H1 (cell line): ENCODE measurements around the gene FBXO2. TPM values are rescaled to one million over a fixed set of nuclear protein-coding genes. Genes with fewer than 3 reads are reported as not detected.

ENCODE experiments used
- EGR1 ChIP-seq: IDR thresholded peaks from 2 replicates; pipeline ENCODE4 v1.6.1; 2011; ENCODE audit warnings: low read depth, low read length, borderline replicate concordance
- KDM1A ChIP-seq: fragments of 200-600, 300-600 bp; sonication (generic); IDR thresholded peaks from 2 replicates; pipeline ENCODE4 v1.7.1; 2016; ENCODE audit warnings: mild to moderate bottlenecking, low read length, borderline replicate concordance
- MAX ChIP-seq: IDR thresholded peaks from 2 replicates; pipeline ENCODE4 v1.6.1; 2012; ENCODE audit warnings: inconsistent platforms
- RAD21 ChIP-seq, 2 experiments: IDR thresholded peaks in 1 of 2; conservative IDR thresholded peaks in 1 of 2; 2 replicates each; pipeline ENCODE4 v1.6.1; 2011; ENCODE audit warnings: low read depth in 2 of 2, low read length in 2 of 2, improper control_type of control experiment in 1 of 2, inconsistent platforms in 1 of 2, mild to moderate bottlenecking in 1 of 2, moderate library complexity in 1 of 2
- TAF7 ChIP-seq: optimal IDR thresholded peaks from 2 replicates; pipeline ENCODE3; 2011; ENCODE audit warnings: low read depth, mild to moderate bottlenecking, inconsistent platforms, low read length, moderate library complexity, borderline replicate concordance
- TEAD4 ChIP-seq: IDR thresholded peaks from 2 replicates; pipeline ENCODE4 v1.6.1; 2012; ENCODE audit warnings: low read depth, low read length, inconsistent platforms, mixed read lengths
- polyA plus RNA-seq, 7 experiments: library from polyadenylated mRNA; depleted of rRNA in 3 of 7; stranded (reverse) in 5 of 7; unstranded in 2 of 7; fragments of >200 nt in 5 of 7; fragments of 200-250 nt in 2 of 7; gene quantifications; 1 replicate in 5 of 7; 2 replicates in 1 of 7; 4 replicates in 1 of 7; pipeline versions ENCODE4 v1.2.1 to v1.2.3, GENCODE V29; 2011 to 2013; ENCODE audit warnings: missing spikeins in 2 of 7, mixed read lengths in 2 of 7
- total RNA-seq: library from RNA; stranded (reverse); fragmentation: NEBNext Ultra II Directional; extraction: Animal tissue kit (Norgen Biotek cat#: 25700); gene quantifications from 2 replicates; pipeline ENCODE4 v1.2.1, GENCODE V29; 2021
- TF ChIP-seq, protein P1 (sequence below): fragments of 300-600 bp; sonication (generic); IDR thresholded peaks from 2 replicates; pipeline ENCODE4 v1.7.1; 2012; ENCODE audit warnings: low read length, moderate library complexity, mild to moderate bottlenecking, inconsistent platforms; ENCODE audit not compliant: insufficient replicate concordance

Gene FBXO2
- total and polyA plus RNA-seq, 2 of the 8 experiments (the other 6 are each of a cell fraction or from before 2014, with no cell fraction given), result 51.3 to 57.9 TPM

GRCh38 chr1:11622398-11622797 lies 31.8 kb downstream of the FBXO2 start (continued):
- TF ChIP-seq, protein P1, sequence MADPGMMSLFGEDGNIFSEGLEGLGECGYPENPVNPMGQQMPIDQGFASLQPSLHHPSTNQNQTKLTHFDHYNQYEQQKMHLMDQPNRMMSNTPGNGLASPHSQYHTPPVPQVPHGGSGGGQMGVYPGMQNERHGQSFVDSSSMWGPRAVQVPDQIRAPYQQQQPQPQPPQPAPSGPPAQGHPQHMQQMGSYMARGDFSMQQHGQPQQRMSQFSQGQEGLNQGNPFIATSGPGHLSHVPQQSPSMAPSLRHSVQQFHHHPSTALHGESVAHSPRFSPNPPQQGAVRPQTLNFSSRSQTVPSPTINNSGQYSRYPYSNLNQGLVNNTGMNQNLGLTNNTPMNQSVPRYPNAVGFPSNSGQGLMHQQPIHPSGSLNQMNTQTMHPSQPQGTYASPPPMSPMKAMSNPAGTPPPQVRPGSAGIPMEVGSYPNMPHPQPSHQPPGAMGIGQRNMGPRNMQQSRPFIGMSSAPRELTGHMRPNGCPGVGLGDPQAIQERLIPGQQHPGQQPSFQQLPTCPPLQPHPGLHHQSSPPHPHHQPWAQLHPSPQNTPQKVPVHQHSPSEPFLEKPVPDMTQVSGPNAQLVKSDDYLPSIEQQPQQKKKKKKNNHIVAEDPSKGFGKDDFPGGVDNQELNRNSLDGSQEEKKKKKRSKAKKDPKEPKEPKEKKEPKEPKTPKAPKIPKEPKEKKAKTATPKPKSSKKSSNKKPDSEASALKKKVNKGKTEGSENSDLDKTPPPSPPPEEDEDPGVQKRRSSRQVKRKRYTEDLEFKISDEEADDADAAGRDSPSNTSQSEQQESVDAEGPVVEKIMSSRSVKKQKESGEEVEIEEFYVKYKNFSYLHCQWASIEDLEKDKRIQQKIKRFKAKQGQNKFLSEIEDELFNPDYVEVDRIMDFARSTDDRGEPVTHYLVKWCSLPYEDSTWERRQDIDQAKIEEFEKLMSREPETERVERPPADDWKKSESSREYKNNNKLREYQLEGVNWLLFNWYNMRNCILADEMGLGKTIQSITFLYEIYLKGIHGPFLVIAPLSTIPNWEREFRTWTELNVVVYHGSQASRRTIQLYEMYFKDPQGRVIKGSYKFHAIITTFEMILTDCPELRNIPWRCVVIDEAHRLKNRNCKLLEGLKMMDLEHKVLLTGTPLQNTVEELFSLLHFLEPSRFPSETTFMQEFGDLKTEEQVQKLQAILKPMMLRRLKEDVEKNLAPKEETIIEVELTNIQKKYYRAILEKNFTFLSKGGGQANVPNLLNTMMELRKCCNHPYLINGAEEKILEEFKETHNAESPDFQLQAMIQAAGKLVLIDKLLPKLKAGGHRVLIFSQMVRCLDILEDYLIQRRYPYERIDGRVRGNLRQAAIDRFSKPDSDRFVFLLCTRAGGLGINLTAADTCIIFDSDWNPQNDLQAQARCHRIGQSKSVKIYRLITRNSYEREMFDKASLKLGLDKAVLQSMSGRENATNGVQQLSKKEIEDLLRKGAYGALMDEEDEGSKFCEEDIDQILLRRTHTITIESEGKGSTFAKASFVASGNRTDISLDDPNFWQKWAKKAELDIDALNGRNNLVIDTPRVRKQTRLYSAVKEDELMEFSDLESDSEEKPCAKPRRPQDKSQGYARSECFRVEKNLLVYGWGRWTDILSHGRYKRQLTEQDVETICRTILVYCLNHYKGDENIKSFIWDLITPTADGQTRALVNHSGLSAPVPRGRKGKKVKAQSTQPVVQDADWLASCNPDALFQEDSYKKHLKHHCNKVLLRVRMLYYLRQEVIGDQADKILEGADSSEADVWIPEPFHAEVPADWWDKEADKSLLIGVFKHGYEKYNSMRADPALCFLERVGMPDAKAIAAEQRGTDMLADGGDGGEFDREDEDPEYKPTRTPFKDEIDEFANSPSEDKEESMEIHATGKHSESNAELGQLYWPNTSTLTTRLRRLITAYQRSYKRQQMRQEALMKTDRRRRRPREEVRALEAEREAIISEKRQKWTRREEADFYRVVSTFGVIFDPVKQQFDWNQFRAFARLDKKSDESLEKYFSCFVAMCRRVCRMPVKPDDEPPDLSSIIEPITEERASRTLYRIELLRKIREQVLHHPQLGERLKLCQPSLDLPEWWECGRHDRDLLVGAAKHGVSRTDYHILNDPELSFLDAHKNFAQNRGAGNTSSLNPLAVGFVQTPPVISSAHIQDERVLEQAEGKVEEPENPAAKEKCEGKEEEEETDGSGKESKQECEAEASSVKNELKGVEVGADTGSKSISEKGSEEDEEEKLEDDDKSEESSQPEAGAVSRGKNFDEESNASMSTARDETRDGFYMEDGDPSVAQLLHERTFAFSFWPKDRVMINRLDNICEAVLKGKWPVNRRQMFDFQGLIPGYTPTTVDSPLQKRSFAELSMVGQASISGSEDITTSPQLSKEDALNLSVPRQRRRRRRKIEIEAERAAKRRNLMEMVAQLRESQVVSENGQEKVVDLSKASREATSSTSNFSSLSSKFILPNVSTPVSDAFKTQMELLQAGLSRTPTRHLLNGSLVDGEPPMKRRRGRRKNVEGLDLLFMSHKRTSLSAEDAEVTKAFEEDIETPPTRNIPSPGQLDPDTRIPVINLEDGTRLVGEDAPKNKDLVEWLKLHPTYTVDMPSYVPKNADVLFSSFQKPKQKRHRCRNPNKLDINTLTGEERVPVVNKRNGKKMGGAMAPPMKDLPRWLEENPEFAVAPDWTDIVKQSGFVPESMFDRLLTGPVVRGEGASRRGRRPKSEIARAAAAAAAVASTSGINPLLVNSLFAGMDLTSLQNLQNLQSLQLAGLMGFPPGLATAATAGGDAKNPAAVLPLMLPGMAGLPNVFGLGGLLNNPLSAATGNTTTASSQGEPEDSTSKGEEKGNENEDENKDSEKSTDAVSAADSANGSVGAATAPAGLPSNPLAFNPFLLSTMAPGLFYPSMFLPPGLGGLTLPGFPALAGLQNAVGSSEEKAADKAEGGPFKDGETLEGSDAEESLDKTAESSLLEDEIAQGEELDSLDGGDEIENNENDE, result no peak
- TF ChIP-seq MAX, result no peak
- no peak for TF ChIP-seq TEAD4
- TF ChIP-seq RAD21 (IDR thresholded peaks at IDR 0.05 in 1 of 2, conservative IDR thresholded peaks at IDR 0.05 in 1 of 2; ENCODE audit: low read depth in 2 of 2, low read length in 2 of 2), result no peak
- TF ChIP-seq EGR1, result no peak
- no peak for TF ChIP-seq TAF7
- TF ChIP-seq KDM1A, result no peak
